ENCODE results near the gene MTCL1.

GRCh38 chr18:8688216-8688800 lies 17.0 kb upstream of the MTCL1 start:
- TF ChIP-seq CTCF (IDR thresholded peaks at IDR 0.05 in 8 of 11, conservative IDR thresholded peaks at IDR 0.05 in 3 of 11) (no peak), POLR2AphosphoS5 (IDR thresholded peaks at IDR 0.05) (no peak), POLR2A (IDR thresholded peaks at IDR 0.05) (no peak)
